GM21423 (cell line): ENCODE measurements around the gene TRAF3.
"Not testable (repeated sequence)": the region's sequence is repeated elsewhere in the genome, so short reads cannot be mapped to it uniquely, and the experiment has no call there.

Source experiments
- ATAC-seq: cut with Tn5 transposase; IDR thresholded peaks from one replicate; pipeline ENCODE4 v1.9.1; 2021; ENCODE audit warnings: mild to moderate bottlenecking, moderate library complexity; ENCODE audit not compliant: unreplicated experiment

The TRAF3 gene

GRCh38 chr14:102857444-102857843 is 80.2 kb downstream of the TRAF3 start:
- ATAC-seq: no peak

DNA sequence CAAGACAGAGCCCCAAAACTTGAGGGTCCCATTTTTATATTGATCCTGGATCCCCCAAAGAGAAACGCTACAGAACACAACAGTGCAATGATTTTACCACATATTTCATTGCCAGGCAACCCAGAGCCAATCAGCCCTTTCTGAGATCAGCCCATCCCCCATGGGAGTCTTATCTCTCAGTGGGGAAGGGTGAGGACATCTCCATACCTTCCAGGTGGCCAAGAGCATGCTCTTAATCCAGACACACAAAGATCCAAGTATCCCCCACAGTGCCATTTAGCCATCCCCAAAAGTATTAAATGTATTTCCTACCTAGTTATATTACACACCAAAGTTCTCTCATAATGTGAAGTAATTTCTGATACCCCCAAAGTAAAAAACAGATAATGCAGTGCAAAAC is 82.7 kb downstream of the TRAF3 start:
- ATAC-seq: no peak

GRCh38 chr14:102862154-102862773 is 85.0 kb downstream of the TRAF3 start:
- no peak for ATAC-seq

DNA sequence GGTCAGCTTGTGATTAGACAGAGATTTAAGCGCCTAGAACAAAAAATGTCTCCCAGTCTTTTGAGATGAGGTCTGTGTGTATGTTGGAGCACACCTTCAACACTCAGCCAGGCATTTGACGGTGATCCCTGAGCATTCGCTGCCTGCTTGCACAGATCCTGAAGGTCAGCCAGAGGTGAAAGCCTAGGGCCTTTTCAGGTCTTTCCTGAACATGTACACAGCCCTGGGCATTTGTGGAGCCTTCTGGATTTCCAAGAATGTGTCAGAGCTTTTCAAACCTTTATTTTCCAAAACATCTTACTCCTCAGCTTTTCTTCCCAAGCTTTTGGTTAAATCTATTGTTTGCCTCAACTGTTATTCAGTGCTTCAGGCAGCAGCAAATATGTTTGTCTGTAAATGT is 86.1 kb downstream of the TRAF3 start:
- ATAC-seq: no peak

DNA sequence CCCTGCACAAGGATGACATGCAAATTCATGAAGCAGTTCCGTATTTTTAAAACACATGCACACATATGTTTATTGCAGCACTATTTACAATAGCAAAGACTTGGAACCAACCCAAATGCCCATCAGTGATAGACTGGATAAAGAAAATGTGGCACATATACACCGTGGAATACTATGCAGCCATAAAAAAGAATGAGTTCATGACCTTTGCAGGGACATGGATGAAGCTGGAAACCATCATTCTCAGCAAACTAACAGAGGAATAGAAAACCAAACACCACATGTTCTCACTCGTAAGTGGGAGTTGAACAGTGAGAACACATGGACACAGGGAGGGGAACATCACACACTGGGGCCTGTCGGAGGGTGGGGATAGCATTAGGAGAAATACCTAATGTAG is 88.7 kb downstream of the TRAF3 start:
- not testable (repeated sequence) for ATAC-seq

DNA sequence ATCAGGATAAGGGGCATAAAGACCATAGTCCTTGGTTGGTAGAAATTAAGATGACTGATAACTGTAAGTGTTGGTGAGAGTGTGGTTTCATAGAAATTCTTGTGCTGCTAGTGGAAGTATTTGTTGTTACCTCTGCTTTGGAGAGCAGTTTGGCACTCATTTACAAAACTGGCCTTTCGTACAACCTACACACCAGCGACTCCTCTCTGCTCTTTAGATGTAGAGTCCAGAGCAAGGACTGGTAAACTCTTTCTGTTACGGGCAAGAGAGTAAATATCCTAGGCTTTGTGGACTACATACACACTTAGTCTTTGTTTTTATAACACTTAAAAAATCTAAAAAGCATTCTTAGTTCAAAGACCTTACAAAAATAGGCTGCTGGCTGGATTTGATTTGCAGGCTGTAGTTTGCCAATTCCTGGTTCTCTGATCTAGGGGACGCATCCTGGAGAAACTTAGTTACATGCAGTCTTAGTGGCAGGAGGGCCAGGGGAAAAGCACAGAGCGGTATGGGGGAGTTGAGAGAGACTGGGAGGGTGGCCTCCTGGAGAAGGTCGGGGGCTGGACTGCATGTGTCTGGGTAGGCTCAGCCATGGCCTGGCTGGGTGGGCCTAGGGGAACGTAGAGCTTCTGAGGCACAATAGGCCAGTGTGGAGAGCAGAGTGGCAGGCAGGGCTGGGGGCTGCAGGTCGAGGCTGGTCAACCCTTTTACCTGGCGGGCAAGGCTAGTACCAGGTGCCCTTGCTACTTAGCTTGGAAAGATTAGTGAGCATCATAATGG is 89.9 kb downstream of the TRAF3 start:
- no peak for ATAC-seq

DNA sequence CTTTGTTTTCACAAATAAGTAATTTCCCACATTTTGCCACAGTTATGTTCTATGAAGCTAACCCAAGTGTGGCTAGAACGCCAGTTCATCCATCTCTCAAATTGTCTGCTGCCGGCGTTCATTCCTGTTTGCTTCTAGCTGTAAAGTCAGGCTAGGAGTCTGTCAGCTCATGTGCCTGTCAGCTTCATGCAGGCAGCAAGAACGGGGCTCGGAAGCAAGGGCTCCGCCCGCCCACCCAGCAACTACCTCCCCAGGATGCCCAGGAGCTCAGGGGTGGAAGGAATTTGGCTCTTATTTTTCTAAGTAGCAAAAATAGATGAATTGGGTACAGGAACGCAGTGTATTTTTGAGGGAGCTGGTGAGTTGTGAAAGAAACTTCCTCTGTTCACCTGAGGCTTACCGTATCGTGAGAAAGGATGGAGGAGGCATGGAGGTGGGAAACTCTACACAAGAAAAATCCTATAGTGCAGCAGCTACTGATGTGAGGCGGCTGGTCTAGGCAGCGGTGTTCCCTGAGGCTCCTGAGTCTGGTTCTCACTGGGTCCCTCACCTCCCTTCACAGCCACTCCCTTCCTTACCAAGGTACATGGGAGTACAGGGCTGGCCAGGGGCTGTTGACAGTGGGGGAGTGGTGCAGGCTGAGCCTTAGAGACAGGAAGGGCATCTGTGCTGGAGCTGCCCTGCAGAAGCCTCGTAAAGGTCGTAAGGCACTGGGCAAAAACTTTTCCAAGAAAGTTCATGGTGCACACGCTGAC is 90.8 kb downstream of the TRAF3 start:
- no peak for ATAC-seq

- ATAC-seq: no peak
Observed at GRCh38 chr14:102868956-102869547, 91.8 kb downstream of the TRAF3 start.

DNA sequence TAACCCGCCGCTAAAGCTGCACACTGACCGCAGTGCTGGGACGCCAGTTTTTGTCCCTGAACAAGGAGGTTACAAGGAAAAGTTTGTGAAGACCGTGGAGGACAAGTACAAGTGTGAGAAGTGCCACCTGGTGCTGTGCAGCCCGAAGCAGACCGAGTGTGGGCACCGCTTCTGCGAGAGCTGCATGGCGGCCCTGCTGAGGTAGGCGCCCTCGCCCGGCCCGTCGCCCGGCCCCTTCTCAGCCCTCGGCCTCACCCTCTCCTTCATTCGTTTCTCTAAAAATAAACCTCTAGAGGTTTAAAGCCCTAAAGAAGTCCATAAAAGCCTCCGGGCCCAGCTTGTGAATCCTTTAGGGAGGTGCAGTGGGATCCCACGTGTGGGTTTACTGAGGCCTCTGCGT is 93.0 kb downstream of the TRAF3 start:
- no peak for ATAC-seq

- no peak for ATAC-seq
Observed at GRCh38 chr14:102870994-102871831, 94.0 kb downstream of the TRAF3 start.

DNA sequence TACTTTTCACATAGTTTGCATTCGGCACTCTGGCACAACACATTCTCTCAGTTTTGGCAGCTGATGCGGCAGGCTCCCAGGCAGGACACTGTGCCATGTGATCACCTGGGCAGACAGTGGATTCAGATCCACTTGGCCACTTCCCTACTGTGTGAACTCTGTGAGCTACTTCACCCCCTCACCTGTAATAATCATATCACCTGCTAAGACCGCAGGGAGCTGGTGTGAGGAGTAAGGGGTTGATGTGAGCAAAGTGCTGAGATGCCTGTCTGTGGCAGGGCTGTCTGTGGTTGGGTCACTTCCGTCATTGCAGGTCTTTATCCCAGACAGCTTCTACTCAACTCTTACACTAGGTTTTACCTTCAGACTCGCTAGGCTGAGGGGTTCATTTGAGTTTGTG is 94.8 kb downstream of the TRAF3 start:
- no peak for ATAC-seq

- no peak for ATAC-seq
Observed at GRCh38 chr14:102873131-102873530, 95.9 kb downstream of the TRAF3 start.

DNA sequence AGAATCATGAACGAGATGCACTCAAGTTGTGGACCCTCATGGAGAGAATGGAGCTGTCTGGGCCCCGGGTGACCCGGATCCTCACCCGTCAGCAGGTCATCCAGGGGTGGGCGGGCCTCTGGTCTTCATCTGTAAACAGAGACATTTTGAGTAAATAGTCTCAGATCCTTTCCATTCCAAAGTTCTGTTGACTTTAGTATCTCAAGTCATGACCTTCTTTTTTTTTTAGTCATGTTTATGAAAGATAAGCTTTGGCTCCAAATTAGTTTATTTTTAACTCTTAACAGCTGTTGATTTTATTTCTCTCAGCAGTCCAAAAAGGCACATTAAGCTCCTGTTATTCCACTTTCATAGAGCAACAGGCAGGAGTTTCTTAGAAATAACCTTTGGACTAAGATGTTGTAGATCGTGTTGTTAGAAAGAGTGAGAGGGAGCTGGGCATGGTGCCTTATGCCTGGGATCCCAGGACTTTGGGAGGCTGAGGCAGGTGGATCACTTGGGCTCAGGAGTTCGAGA is 96.4 kb downstream of the TRAF3 start:
- ATAC-seq: no peak

GRCh38 chr14:102875652-102876051 is 98.4 kb downstream of the TRAF3 start:
- ATAC-seq: no peak

- not testable (repeated sequence) for ATAC-seq
Observed at GRCh38 chr14:102877511-102877910, 100.3 kb downstream of the TRAF3 start.

- ATAC-seq: no peak
Observed at GRCh38 chr14:102878174-102878969, 101.1 kb downstream of the TRAF3 start.

DNA sequence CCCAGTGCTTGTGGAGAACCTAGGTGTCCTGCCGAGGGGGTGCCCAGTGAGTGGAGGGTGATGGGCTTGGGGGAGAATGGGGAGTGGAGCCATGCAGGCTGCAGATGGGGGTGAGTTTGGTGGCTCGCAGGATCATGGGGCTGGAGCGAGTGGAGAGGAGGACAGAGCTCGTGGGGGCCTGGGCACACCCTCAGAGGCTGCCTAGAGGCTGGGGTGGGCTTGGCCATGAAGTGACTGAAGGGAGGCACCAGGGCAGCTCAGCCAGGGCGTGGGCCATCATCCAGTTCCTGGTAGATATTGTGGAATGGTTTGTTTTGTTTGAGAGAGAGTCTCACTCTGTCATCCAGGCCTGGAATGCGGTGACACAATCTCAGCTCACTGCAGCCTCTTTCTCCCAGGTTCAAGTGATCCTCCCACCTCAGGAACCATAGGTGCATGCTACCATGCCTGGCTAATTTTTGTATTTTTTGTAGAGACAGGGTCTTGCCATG is 101.8 kb downstream of the TRAF3 start:
- ATAC-seq: no peak

- ATAC-seq: no peak
Observed at GRCh38 chr14:102882226-102882906, 105.1 kb downstream of the TRAF3 start.

DNA sequence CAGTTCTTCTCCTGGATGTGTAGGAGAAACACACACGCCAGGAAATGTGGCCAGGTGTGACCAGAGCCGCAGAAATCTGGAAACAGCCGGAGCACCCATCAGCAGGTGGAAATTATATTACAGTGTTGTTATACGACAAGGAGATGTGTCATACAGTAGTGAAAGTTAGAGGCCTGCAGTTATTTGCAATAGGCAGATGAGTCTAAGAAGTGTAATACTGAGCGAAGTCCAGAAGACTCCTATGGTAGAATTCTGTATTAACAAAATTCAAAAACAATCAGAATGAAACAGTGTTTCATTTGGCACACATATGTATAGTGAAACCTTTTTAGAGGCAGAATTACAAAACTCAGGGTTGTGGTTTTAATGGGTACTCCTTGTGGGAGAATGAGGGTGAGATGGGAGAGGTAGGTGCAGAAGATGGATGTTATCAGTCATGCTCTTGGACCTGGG is 105.9 kb downstream of the TRAF3 start:
- ATAC-seq: no peak
